Karpas-422 (cell line): ENCODE measurements around the gene FNDC3B. TPM values are rescaled to one million over a fixed set of nuclear protein-coding genes. Genes with fewer than 3 reads are reported as not detected.

Experiments used
- DNase-seq: peaks from one replicate; pipeline ENCODE4 v3.0.0-alpha.2; 2015
- H2AFZ ChIP-seq: fragments of 200-600 bp; sonication (generic); 2 replicates; pipeline ENCODE4 v1.6.1; 2014; ENCODE audit warnings: antibody characterized with exemption, low read length, mixed read lengths
- H3K27ac ChIP-seq: fragments of 200-600 bp; sonication (generic); 2 replicates; pipeline ENCODE4 v1.5.1; 2014; ENCODE audit warnings: mild to moderate bottlenecking, low read length, moderate library complexity
- H3K27me3 ChIP-seq: fragments of 200-600 bp; sonication (generic); 2 replicates; pipeline ENCODE4 v1.6.1; 2014; ENCODE audit warnings: low read length, mixed read lengths
- H3K36me3 ChIP-seq: fragments of 200-600 bp; sonication (generic); 2 replicates; pipeline ENCODE4 v1.6.1; 2014; ENCODE audit warnings: low read length, mixed read lengths; ENCODE audit not compliant: insufficient read depth
- H3K4me1 ChIP-seq: fragments of 200-600 bp; sonication (generic); 2 replicates; pipeline ENCODE4 v1.6.1; 2014; ENCODE audit warnings: mild to moderate bottlenecking, low read length, mixed read lengths
- H3K4me2 ChIP-seq: fragments of 200-600 bp; sonication (generic); 2 replicates; pipeline ENCODE4 v1.6.1; 2014; ENCODE audit warnings: low read length, low read depth, mild to moderate bottlenecking; ENCODE audit not compliant: poor library complexity, severe bottlenecking
- H3K4me3 ChIP-seq: fragments of 200-600 bp; sonication (generic); 2 replicates; pipeline ENCODE4 v1.5.1; 2014; ENCODE audit warnings: mild to moderate bottlenecking, antibody characterized with exemption, low read length, mixed read lengths
- H3K79me2 ChIP-seq: fragments of 200-600 bp; sonication (generic); 2 replicates; pipeline ENCODE4 v1.6.1; 2014; ENCODE audit warnings: mild to moderate bottlenecking, low read length, mixed read lengths
- H3K9ac ChIP-seq: fragments of 200-600 bp; sonication (generic); 2 replicates; pipeline ENCODE4 v1.6.0; 2014; ENCODE audit warnings: low read length
- H3K9me2 ChIP-seq: fragments of 200-600 bp; sonication (generic), shearing (Covaris generic); replicated peaks from 2 replicates; pipeline ENCODE4 v1.6.0; 2014; ENCODE audit warnings: mild to moderate bottlenecking, low read length, moderate library complexity; ENCODE audit not compliant: insufficient read depth
- H3K9me3 ChIP-seq: fragments of 300-700, 200-600 bp; sonication (generic); 2 replicates; pipeline ENCODE4 v1.6.1; 2014; ENCODE audit warnings: low read length, mixed read lengths
- H4K20me1 ChIP-seq: fragments of 200-600 bp; sonication (generic); 2 replicates; pipeline ENCODE4 v1.6.1; 2014; ENCODE audit warnings: mild to moderate bottlenecking, antibody characterized with exemption, low read length, low read depth; ENCODE audit not compliant: insufficient read depth
- total RNA-seq: library from RNA; depleted of rRNA; stranded (reverse); fragments of >200 nt; shearing (Covaris generic); gene quantifications from 2 replicates; pipeline ENCODE4 v1.2.3, GENCODE V29; 2014; ENCODE audit warnings: low replicate concordance

The FNDC3B gene
- total RNA-seq, 1 experiment from 2014 or later = 2.6 TPM

GRCh38 chr3:172146349-172146748 is 107.0 kb downstream of the FNDC3B start:
- H3K9ac ChIP-seq = no peak overlapping the region
- no peaks in the 10 kb centered on the region for H3K36me3 ChIP-seq
- no peak for DNase-seq
- no peaks in the 10 kb centered on the region for H3K9me3 ChIP-seq
- H3K4me1 ChIP-seq = peaks cover 13% of the 10 kb centered on the region
- H2AFZ ChIP-seq = no peak overlapping the region
- H4K20me1 ChIP-seq = peaks cover 6% of the 10 kb centered on the region; the same call in 1 of the 2 replicates
- no peaks in the 10 kb centered on the region for H3K27me3 ChIP-seq
- H3K9me2 ChIP-seq = no peaks in the 10 kb centered on the region
- H3K4me3 ChIP-seq = no peak overlapping the region
- H3K4me2 ChIP-seq = no peak overlapping the region
- H3K79me2 ChIP-seq = no peaks in the 10 kb centered on the region
- no peak overlapping the region for H3K27ac ChIP-seq

- Histone ChIP-seq H3K4me3 (no peak overlapping the region), H3K27ac (no peak overlapping the region), H3K4me2 (no peak overlapping the region), H3K36me3 (no peaks in the 10 kb centered on the region), H2AFZ (no peak overlapping the region), H4K20me1 (0 out of 2 replicates have a peak, but pooled peaks cover 6% of the 10 kb centered on the region), H3K9ac (no peak overlapping the region), H3K79me2 (no peaks in the 10 kb centered on the region), H3K27me3 (no peaks in the 10 kb centered on the region), H3K9me3 (no peaks in the 10 kb centered on the region), H3K9me2 (no peaks in the 10 kb centered on the region), H3K4me1 (peaks cover 7% of the 10 kb centered on the region)
- no peak for DNase-seq
Measured at GRCh38 chr3:172147113-172147818, 107.9 kb downstream of the FNDC3B start.

- no peak for DNase-seq
- H2AFZ ChIP-seq = no peak overlapping the region
- H3K9ac ChIP-seq = no peak overlapping the region
- H3K27ac ChIP-seq = no peak overlapping the region
- H3K4me3 ChIP-seq = no peak overlapping the region
- H3K9me2 ChIP-seq = no peaks in the 10 kb centered on the region
- no peaks in the 10 kb centered on the region for H3K79me2 ChIP-seq
- no peaks in the 10 kb centered on the region for H3K36me3 ChIP-seq
- H4K20me1 ChIP-seq = no peaks in the 10 kb centered on the region
- H3K27me3 ChIP-seq = no peaks in the 10 kb centered on the region
- H3K4me2 ChIP-seq = no peak overlapping the region
- no peaks in the 10 kb centered on the region for H3K4me1 ChIP-seq
- H3K9me3 ChIP-seq = no peaks in the 10 kb centered on the region
Measured at GRCh38 chr3:172148241-172148640, 108.9 kb downstream of the FNDC3B start.

- no peak for DNase-seq
- Histone ChIP-seq H3K4me3 (no peak overlapping the region), H4K20me1 (no peaks in the 10 kb centered on the region), H2AFZ (no peak overlapping the region), H3K9ac (no peak overlapping the region), H3K79me2 (no peaks in the 10 kb centered on the region), H3K27ac (no peak overlapping the region), H3K36me3 (no peaks in the 10 kb centered on the region), H3K27me3 (no peaks in the 10 kb centered on the region), H3K9me2 (no peaks in the 10 kb centered on the region), H3K4me1 (no peaks in the 10 kb centered on the region), H3K9me3 (no peaks in the 10 kb centered on the region), H3K4me2 (no peak overlapping the region)
Measured at GRCh38 chr3:172148702-172149565, 109.6 kb downstream of the FNDC3B start.

- H3K36me3 ChIP-seq = no peaks in the 10 kb centered on the region
- no peaks in the 10 kb centered on the region for H3K79me2 ChIP-seq
Measured at GRCh38 chr3:172150268-172150667, 110.9 kb downstream of the FNDC3B start.

GRCh38 chr3:172150913-172151650 is 111.7 kb downstream of the FNDC3B start:
- no peaks in the 10 kb centered on the region for H3K79me2 ChIP-seq
- no peaks in the 10 kb centered on the region for H3K4me1 ChIP-seq
- H4K20me1 ChIP-seq = no peaks in the 10 kb centered on the region
- no peak overlapping the region for H3K9ac ChIP-seq
- H3K4me3 ChIP-seq = no peak overlapping the region
- H3K27me3 ChIP-seq = no peaks in the 10 kb centered on the region
- H3K9me3 ChIP-seq = no peaks in the 10 kb centered on the region
- DNase-seq = no peak
- H3K27ac ChIP-seq = no peak overlapping the region
- H3K36me3 ChIP-seq = no peaks in the 10 kb centered on the region
- no peak overlapping the region for H2AFZ ChIP-seq
- H3K4me2 ChIP-seq = no peak overlapping the region
- no peaks in the 10 kb centered on the region for H3K9me2 ChIP-seq

More at GRCh38 chr3:172150268-172150667, 110.9 kb downstream of the FNDC3B start:
- Histone ChIP-seq H3K9me2 (no peaks in the 10 kb centered on the region), H4K20me1 (no peaks in the 10 kb centered on the region), H3K4me2 (no peak overlapping the region), H3K9ac (no peak overlapping the region), H3K4me3 (no peak overlapping the region), H2AFZ (no peak overlapping the region), H3K27ac (no peak overlapping the region), H3K27me3 (no peaks in the 10 kb centered on the region), H3K4me1 (no peaks in the 10 kb centered on the region), H3K9me3 (no peaks in the 10 kb centered on the region)
- no peak for DNase-seq

GRCh38 chr3:172151651-172152649 is 112.6 kb downstream of the FNDC3B start:
- Histone ChIP-seq H3K9me2 (no peaks in the 10 kb centered on the region), H3K36me3 (no peaks in the 10 kb centered on the region), H2AFZ (no peak overlapping the region), H3K27ac (no peak overlapping the region), H3K4me3 (no peak overlapping the region), H3K9ac (no peak overlapping the region), H3K79me2 (no peaks in the 10 kb centered on the region), H3K4me1 (no peaks in the 10 kb centered on the region), H3K4me2 (no peak overlapping the region), H4K20me1 (no peaks in the 10 kb centered on the region), H3K9me3 (no peaks in the 10 kb centered on the region), H3K27me3 (no peaks in the 10 kb centered on the region)
- DNase-seq = no peak
